Measurements from ENCODE around the gene REEP5. TPM values are rescaled to one million over a fixed set of nuclear protein-coding genes. Genes with fewer than 3 reads are reported as not detected.

REEP5 gene
- total RNA-seq, 1 experiment from 2014 or later = 49.6 TPM

DNA sequence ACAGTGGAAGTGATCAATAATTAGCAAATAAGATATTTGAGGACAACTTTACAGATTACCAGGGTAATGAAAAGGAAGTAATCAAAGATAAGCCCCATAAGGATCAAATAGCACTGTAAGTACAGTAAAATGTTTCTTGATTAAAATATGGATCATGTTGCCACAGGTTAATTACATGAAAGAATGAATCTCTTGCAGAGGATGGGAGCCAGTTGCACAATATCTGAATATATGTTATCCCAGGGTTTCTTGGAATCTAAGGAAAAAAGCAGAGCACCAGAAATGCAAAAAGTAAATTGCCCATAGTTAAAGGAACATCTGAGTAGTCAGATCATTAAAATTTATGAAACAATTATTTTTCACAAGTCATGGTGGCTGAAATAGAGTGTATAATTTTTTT lies 74.7 kb downstream of the REEP5 start:
- TF ChIP-seq ELF4 (CRISPR knock-in tag; IDR thresholded peaks at IDR 0.05; ENCODE audit: low read depth) = no peak
- no peak for TF ChIP-seq NR2C2 (CRISPR knock-in tag; IDR thresholded peaks at IDR 0.05)
- no peak for TF ChIP-seq ZBTB21 (CRISPR knock-in tag; IDR thresholded peaks at IDR 0.05; ENCODE audit: borderline replicate concordance)
- TF ChIP-seq IRF2 (CRISPR knock-in tag; IDR thresholded peaks at IDR 0.05; ENCODE audit: borderline replicate concordance, low read depth) = no peak
- TF ChIP-seq ATF2 (CRISPR knock-in tag; IDR thresholded peaks at IDR 0.05; ENCODE audit: borderline replicate concordance, low read depth) = no peak
- no peak for TF ChIP-seq GTF2I (CRISPR knock-in tag; conservative IDR thresholded peaks at IDR 0.05)
- TF ChIP-seq E2F1 (CRISPR knock-in tag; IDR thresholded peaks at IDR 0.05) = no peak
- TF ChIP-seq ZNF263 (CRISPR knock-in tag; IDR thresholded peaks at IDR 0.05; ENCODE audit: low read depth) = no peak
- TF ChIP-seq CREB1 (CRISPR knock-in tag; IDR thresholded peaks at IDR 0.05) = no peak
- no peak for TF ChIP-seq EMX1 (CRISPR knock-in tag; IDR thresholded peaks at IDR 0.05)
- no peak for TF ChIP-seq MXD4 (CRISPR knock-in tag; IDR thresholded peaks at IDR 0.05; ENCODE audit: borderline replicate concordance)
- TF ChIP-seq OVOL2 (CRISPR knock-in tag; IDR thresholded peaks at IDR 0.05; ENCODE audit: borderline replicate concordance) = no peak
- TF ChIP-seq NFE2L1 (CRISPR knock-in tag; IDR thresholded peaks at IDR 0.05) = no peak

DNA sequence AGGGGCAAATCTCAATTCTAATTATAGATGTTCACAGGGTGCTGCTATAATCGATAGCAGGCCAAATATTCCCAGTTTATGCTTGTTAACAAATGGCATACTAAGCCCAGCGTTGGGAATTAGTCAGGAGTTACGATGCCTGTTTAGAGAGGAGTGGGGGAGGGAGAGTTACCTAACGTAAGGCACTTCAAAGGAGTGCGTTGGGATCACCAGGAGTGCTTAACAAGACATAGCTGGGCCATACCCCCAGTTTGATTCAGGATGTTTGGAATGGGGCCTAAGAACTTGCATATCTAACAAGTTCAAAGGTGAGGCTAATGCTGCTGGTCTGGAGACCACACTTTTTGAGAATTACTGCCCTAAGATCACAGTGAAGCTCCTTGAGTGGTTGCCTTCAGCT lies 75.5 kb downstream of the REEP5 start:
- CTCF ChIA-PET = interaction anchor here (1.1 kb wide), 1 partner anchor 317 kb away, joined by 4 read pairs; no protein-coding TSS in a partner anchor

More for the DNA sequence above, 74.7 kb downstream of the REEP5 start:
- no peak overlapping the region for H3K4me3 Mint-ChIP-seq
- H3K27ac Mint-ChIP-seq = no peak overlapping the region
- no peak for ATAC-seq
- H3K27me3 Mint-ChIP-seq (ENCODE audit: low read depth) = no peaks in the 10 kb centered on the region; the same call in 1 of the 2 replicates
- peaks cover 13% of the 10 kb centered on the region for H3K9me3 Mint-ChIP-seq
- H3K36me3 Mint-ChIP-seq = peaks cover 14% of the 10 kb centered on the region
- H3K4me1 Mint-ChIP-seq = peaks cover 20% of the 10 kb centered on the region
- ChIA-PET CTCF (interaction anchor here (1.1 kb wide), 1 partner anchor 318 kb away, joined by 4 read pairs; no protein-coding TSS in a partner anchor), POLR2A (no interaction called here)
- DNase-seq (ENCODE audit: low spot score) = no peak

More for the DNA sequence above, 75.5 kb downstream of the REEP5 start:
- no peak overlapping the region; the same call in 1 of the 2 replicates for H3K27ac Mint-ChIP-seq
- no peak overlapping the region for H3K4me3 Mint-ChIP-seq
- POLR2A ChIA-PET = interaction anchor here (0.8 kb wide), 1 partner anchor 15 kb away, joined by 3 read pairs; the partner anchor contains the start of gene SRP19
- no peak for DNase-seq (ENCODE audit: low spot score)
- H3K36me3 Mint-ChIP-seq = peaks cover 22% of the 10 kb centered on the region
- peaks cover 20% of the 10 kb centered on the region for H3K9me3 Mint-ChIP-seq
- H3K27me3 Mint-ChIP-seq (ENCODE audit: low read depth) = no peaks in the 10 kb centered on the region; the same call in 1 of the 2 replicates
- TF ChIP-seq ZNF281 (CRISPR knock-in tag; IDR thresholded peaks at IDR 0.05) = 0 out of 2 replicates have a peak, but pooled peaks have one; percentile 42
- TF ChIP-seq, protein P1, sequence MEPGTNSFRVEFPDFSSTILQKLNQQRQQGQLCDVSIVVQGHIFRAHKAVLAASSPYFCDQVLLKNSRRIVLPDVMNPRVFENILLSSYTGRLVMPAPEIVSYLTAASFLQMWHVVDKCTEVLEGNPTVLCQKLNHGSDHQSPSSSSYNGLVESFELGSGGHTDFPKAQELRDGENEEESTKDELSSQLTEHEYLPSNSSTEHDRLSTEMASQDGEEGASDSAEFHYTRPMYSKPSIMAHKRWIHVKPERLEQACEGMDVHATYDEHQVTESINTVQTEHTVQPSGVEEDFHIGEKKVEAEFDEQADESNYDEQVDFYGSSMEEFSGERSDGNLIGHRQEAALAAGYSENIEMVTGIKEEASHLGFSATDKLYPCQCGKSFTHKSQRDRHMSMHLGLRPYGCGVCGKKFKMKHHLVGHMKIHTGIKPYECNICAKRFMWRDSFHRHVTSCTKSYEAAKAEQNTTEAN (CRISPR knock-in tag; IDR thresholded peaks at IDR 0.05) = no peak
- H3K4me1 Mint-ChIP-seq = peaks cover 20% of the 10 kb centered on the region
- ATAC-seq = peak; percentile 50

Measured in WTC11 (cell line).